Endothelial cell (in vitro differentiated cells): Measurements from ENCODE around the gene DGCR6L. TPM values are rescaled to one million over a fixed set of nuclear protein-coding genes. Genes with fewer than 3 reads are reported as not detected.
"Not testable (repeated sequence)": the region's sequence is repeated elsewhere in the genome, so short reads cannot be mapped to it uniquely, and the experiment has no call there.

Experiments
- DNase-seq: peaks from one replicate; pipeline ENCODE4 v3.0.0; 2021; ENCODE audit warnings: low spot score
- H3K27ac Mint-ChIP-seq: one replicate; pipeline ENCODE4 v1.8.0; 2021; ENCODE audit warnings: mixed read lengths, inconsistent platforms; ENCODE audit not compliant: unreplicated experiment
- H3K27me3 Mint-ChIP-seq: one replicate; pipeline ENCODE4 v1.8.0; 2021; ENCODE audit warnings: mild to moderate bottlenecking, moderate library complexity, mixed read lengths, inconsistent platforms; ENCODE audit not compliant: unreplicated experiment
- H3K36me3 Mint-ChIP-seq: one replicate; pipeline ENCODE4 v1.8.0; 2021; ENCODE audit warnings: mild to moderate bottlenecking, low read depth, mixed read lengths, inconsistent platforms; ENCODE audit not compliant: unreplicated experiment
- H3K4me1 Mint-ChIP-seq: one replicate; pipeline ENCODE4 v1.8.0; 2021; ENCODE audit warnings: mild to moderate bottlenecking, mixed read lengths, inconsistent platforms; ENCODE audit not compliant: unreplicated experiment
- H3K4me3 Mint-ChIP-seq: one replicate; pipeline ENCODE4 v1.8.0; 2021; ENCODE audit warnings: mild to moderate bottlenecking, mixed read lengths, inconsistent platforms; ENCODE audit not compliant: unreplicated experiment
- H3K9me3 Mint-ChIP-seq: one replicate; pipeline ENCODE4 v1.8.0; 2021; ENCODE audit warnings: mixed read lengths, inconsistent platforms; ENCODE audit not compliant: unreplicated experiment
- CTCF ChIP-seq: fragments of 200-600 bp; sonication (generic); IDR thresholded peaks from one replicate; pipeline ENCODE4 v1.5.0; 2021; ENCODE audit warnings: antibody characterized with exemption; ENCODE audit not compliant: unreplicated experiment
- total RNA-seq: library from RNA; stranded (reverse); fragmentation: NEBNext Ultra II Directional; extraction: Animal tissue kit (Norgen Biotek cat#: 25700); gene quantifications from one replicate; pipeline ENCODE4 v1.2.1, GENCODE V29; 2021; ENCODE audit not compliant: unreplicated experiment

Gene DGCR6L
- total RNA-seq, 1 donor from 2014 or later, result 54.2 TPM

- peak; percentile 13 for DNase-seq
- H3K36me3 Mint-ChIP-seq, H3K4me3 Mint-ChIP-seq, H3K4me1 Mint-ChIP-seq, H3K27me3 Mint-ChIP-seq, H3K27ac Mint-ChIP-seq, H3K9me3 Mint-ChIP-seq: not testable (repeated sequence)
- TF ChIP-seq CTCF, result peak; percentile 19
Observed at GRCh38 chr22:20313306-20314077, 6.4 kb downstream of the DGCR6L start.

DNA sequence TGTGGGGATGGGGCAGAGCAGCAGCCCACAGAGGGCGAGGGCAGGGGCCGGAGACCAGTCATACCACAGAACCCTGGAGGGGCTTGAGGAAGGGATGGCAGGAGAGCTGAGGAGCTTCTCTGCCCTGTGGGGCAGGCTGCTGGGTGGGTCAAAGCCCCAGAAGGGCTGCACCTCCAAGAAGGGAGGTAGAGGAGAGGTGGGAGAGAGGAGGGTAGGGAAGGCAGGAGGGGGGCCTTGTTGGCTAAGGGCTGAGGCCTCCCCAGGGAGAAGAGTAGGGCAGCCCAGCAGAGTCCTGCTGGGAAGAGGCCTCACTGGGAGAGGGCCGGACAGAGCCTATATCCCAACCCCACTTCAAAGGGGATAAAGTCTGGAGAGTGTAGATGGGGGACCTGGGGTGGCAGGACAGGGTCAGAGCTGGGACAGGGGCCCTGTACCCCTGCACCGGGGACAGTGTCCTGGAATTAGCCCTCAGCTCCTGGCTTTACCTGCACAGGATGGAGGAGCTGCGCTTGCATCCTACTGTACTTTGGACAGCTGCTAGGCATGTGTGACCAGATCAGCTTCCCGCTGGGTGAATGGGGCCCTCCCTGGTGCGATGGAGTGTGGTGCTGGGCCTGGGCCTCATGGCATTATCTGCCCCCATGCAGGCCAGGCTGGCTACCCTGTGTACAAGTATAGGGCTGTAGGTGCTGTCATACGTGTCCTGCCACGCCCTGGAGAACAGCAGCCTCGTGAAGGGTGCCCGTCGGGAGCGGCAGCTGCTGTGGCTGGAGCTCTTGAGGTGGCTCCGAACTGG is 7.3 kb downstream of the DGCR6L start:
- no peaks in the 10 kb centered on the region for H3K9me3 Mint-ChIP-seq
- no peak overlapping the region for H3K4me3 Mint-ChIP-seq
- no peak for TF ChIP-seq CTCF
- peak; percentile 0 for DNase-seq
- no peaks in the 10 kb centered on the region for H3K36me3 Mint-ChIP-seq
- H3K27ac Mint-ChIP-seq, result no peak overlapping the region
- H3K4me1 Mint-ChIP-seq, result no peaks in the 10 kb centered on the region
- peaks cover 3% of the 10 kb centered on the region for H3K27me3 Mint-ChIP-seq

GRCh38 chr22:20311249-20312062 is 8.4 kb downstream of the DGCR6L start:
- not testable (repeated sequence) for H3K27ac Mint-ChIP-seq, H3K4me3 Mint-ChIP-seq, H3K4me1 Mint-ChIP-seq, H3K27me3 Mint-ChIP-seq, H3K9me3 Mint-ChIP-seq, H3K36me3 Mint-ChIP-seq
- DNase-seq, result peak; percentile 1

- not testable (repeated sequence) for DNase-seq, H3K27ac Mint-ChIP-seq, H3K27me3 Mint-ChIP-seq, H3K4me3 Mint-ChIP-seq, H3K4me1 Mint-ChIP-seq, H3K9me3 Mint-ChIP-seq, H3K36me3 Mint-ChIP-seq
Observed at GRCh38 chr22:20310773-20311172, 9.1 kb downstream of the DGCR6L start.

- not testable (repeated sequence) for H3K27ac Mint-ChIP-seq, H3K4me1 Mint-ChIP-seq, H3K9me3 Mint-ChIP-seq
Observed at GRCh38 chr22:20310180-20310579, 9.7 kb downstream of the DGCR6L start.

GRCh38 chr22:20308806-20309650 is 10.8 kb downstream of the DGCR6L start:
- DNase-seq, H3K4me1 Mint-ChIP-seq, H3K36me3 Mint-ChIP-seq, H3K27ac Mint-ChIP-seq, H3K4me3 Mint-ChIP-seq, H3K9me3 Mint-ChIP-seq, H3K27me3 Mint-ChIP-seq: not testable (repeated sequence)

More at GRCh38 chr22:20310180-20310579, 9.7 kb downstream of the DGCR6L start:
- H3K4me3 Mint-ChIP-seq, H3K36me3 Mint-ChIP-seq, H3K27me3 Mint-ChIP-seq, DNase-seq: not testable (repeated sequence)

DNA sequence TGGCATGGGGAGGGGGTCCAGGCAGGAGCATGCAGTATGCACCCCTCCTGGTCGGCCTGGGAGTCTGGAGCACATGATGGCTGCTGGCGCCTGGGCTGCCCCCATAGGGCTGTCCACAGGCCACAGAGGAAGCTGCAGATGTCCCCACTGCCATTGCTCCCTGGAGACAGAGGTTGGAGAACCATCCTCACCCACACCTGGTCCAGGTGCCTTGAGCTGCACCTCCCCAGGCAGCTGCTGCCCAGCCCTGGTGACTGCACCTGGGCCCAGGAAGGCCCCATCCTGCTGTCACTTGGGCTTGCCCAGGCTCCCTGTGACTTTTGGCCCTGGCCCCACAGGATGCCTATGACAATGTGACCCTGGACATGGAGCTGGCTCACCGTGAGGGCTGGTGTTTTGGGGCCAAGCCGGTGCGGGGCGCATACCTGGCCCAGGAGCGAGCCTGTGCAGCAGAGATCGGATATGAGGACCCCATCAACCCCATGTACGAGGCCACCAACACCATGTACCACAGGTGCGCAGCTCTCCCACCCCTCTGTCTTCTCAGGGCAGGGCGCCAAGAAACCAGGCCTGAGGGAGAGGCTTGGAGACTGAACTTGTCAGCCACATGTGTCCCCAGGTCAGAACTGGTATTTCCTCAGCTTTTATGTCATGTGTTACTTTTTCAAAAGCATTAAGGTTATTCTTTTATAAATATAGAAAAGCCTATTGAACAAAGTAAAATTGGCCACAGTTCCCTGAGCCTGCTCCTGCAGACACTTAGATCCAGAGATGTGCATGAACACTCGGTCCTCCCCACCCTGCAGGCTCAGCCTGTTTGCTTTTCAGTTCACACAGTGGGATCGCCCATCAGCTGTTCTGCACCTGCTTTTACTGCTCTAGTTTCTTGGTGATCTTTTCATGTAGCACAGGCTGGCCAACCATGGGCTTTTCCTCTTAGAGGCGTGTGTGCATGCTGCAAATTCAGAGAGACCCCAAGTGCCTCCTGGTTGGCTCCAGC is 12.1 kb downstream of the DGCR6L start:
- not testable (repeated sequence) for DNase-seq, H3K27me3 Mint-ChIP-seq, H3K27ac Mint-ChIP-seq, H3K36me3 Mint-ChIP-seq, H3K4me1 Mint-ChIP-seq, H3K9me3 Mint-ChIP-seq, H3K4me3 Mint-ChIP-seq

- not testable (repeated sequence) for H3K36me3 Mint-ChIP-seq, H3K27me3 Mint-ChIP-seq, H3K9me3 Mint-ChIP-seq, H3K4me1 Mint-ChIP-seq, H3K27ac Mint-ChIP-seq, DNase-seq, H3K4me3 Mint-ChIP-seq
Observed at GRCh38 chr22:20306646-20307447, 13.0 kb downstream of the DGCR6L start.
